GM18868 (cell line): ENCODE data around the gene ZMYND8.
"Not testable (repeated sequence)": the region's sequence is repeated elsewhere in the genome, so short reads cannot be mapped to it uniquely, and the experiment has no call there.

Experiments
- ATAC-seq: cut with Tn5 transposase; IDR thresholded peaks from one replicate; pipeline ENCODE4 v1.9.1; 2021; ENCODE audit warnings: mild to moderate bottlenecking, moderate library complexity; ENCODE audit not compliant: unreplicated experiment

ZMYND8 gene

GRCh38 chr20:47373206-47373733, 16.8 kb upstream of the ZMYND8 start:
- ATAC-seq, result no peak

DNA sequence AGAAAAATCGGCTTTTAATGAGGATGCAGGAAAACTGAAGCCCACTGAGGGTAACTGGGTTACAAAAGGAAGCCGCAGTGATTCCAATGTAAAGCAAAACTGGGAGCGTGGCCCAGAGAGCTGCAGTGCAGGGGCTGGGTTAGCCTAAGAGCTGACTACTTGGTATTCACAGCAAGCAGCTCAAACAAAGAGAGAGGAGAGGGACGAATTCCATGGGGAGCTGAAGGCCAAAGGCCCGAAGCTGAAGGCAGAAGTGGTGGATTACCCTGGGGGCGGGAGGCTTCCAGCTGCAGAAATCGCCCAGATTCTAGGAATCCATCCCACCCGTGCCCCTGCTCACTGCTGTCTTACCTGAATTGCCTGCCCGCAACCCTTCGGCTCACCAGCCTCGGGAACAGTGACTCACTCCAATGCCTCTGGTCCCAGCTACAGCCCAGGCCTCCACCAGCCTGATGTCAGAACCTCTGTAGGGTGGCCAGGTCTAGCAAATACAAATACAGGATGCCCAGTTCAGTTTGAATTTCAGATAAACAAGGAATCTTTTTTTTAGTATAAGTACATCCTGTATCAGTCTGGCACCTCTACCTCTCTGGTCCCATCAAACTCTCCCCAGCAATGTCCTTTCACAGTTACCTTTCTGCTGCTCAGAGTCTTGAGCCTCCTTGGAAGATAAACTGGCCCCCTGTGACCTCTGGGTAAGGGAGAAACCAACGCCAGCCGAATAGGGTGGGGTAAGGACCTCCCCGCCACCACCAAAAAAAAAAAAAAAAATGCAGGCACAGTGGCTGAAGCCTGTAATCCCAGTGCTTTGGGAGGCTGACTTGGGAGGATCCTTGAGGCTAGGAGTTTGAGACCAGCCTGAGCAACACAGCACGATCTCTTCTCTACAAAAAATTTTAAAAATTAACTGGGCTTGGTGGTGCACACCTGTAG, 14.6 kb upstream of the ZMYND8 start:
- no peak for ATAC-seq

GRCh38 chr20:47370214-47370613, 13.7 kb upstream of the ZMYND8 start:
- no peak for ATAC-seq

DNA sequence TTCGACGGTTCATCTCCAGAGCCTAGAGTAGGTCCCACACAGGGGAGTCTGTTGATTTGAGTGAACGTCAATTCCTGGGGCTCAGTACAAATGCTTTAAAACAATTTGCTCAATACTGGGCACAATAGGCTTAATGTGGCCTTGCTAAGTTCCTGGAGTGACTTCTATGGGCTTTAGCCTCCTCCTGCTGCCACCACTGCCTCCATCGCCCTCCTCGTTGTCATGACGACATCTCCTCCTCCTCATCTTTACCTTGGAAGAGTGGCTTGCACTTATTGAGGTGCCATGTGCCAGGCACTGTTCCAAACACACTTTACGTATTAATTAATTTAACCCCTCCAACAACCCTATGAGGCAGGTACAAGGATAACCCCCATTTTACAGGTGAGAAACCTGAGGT, 11.8 kb upstream of the ZMYND8 start:
- no peak for ATAC-seq

DNA sequence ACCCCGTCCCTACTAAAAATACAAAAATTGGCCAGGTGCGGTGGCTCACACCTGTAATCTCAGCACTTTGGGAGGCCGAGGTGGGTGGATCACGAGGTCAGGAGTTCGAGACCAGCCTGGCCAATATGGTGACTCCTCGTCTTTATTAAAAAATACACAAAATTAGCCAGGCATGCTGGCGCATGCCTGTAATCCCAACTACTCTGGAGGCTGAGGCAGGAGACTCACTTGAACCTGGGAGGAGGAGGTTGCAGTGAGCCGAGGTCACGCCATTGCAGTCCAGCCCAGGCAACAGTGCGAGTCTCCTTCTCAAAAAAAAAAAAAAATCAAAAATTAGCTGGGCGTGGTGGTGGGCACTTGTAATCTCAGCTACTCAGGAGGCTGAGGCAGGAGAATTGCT, 9.8 kb upstream of the ZMYND8 start:
- not testable (repeated sequence) for ATAC-seq

DNA sequence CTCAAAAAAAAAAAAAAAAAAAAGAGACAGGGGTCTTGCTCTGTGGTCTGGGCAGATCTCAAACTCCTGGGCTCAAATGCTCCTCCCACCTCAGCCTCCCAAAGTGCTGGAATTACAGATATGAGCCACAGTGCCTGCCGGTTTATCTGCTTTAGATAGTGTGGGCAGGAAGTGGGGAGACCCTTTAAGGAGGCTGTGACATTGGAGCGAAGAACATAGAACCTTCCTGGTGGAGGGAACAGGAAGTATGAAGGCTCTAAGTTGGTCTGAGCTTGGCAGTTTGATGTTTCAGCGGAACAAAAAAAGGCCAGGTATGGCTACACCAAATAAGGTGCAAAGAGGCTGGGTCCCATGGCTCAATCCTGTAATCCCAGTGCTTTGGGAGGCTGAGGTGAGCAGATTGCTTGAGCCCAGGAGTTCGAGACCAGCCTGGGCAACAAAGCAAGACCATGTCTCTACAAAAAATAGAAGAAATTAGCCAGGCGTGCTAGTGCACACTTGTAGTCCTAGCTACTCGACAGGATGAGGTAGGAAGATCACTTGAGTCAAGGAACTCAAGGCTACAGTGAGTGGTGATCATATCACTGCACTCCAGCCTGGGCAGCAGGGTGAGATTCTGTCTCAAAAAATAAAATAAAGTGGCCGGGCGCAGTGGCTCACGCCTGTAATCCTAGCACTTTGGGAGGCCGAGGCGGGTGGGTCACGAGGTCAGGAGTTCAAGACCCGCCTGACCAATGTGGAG, 8.7 kb upstream of the ZMYND8 start:
- no peak for ATAC-seq

DNA sequence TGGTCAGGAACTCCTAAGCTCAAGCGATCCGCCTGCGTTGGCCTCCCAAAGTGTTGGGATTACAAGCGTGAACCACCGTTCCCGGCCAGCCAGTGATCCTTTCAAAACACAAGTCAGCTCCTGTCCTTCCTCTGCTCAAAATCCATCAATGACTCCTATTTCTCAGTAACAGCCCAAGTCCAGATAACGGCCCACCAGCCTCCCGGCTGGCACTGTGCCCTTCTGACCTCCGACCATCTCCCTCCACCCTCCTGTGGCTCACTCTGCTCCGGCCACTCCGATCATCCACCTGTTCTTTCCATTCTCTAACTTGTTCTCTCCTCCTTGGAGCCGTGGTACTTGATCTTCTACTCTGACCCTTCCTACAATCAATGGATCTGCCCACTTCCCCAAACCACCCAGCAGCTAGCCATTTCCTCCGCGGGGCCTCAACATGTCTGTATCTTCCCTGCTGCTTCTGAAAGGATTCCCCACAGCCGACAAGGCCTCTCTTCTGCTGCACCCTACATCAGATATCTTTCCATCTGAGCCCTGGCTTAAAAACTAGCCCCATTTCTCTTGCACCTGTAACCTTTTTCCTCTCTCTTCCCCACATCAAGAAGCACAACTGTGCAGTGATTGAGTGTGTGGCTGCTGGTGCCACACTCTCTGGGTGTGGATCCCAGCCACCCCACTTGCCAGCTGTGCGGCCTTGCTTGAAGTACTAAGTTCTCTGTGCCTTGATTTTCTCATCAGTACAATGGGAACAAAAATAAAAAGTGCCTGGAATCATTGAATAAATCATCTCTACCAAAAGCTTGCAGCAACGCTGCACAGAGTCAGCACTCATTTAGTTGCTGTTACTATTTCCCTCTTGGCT, 6.1 kb upstream of the ZMYND8 start:
- ATAC-seq, result no peak

DNA sequence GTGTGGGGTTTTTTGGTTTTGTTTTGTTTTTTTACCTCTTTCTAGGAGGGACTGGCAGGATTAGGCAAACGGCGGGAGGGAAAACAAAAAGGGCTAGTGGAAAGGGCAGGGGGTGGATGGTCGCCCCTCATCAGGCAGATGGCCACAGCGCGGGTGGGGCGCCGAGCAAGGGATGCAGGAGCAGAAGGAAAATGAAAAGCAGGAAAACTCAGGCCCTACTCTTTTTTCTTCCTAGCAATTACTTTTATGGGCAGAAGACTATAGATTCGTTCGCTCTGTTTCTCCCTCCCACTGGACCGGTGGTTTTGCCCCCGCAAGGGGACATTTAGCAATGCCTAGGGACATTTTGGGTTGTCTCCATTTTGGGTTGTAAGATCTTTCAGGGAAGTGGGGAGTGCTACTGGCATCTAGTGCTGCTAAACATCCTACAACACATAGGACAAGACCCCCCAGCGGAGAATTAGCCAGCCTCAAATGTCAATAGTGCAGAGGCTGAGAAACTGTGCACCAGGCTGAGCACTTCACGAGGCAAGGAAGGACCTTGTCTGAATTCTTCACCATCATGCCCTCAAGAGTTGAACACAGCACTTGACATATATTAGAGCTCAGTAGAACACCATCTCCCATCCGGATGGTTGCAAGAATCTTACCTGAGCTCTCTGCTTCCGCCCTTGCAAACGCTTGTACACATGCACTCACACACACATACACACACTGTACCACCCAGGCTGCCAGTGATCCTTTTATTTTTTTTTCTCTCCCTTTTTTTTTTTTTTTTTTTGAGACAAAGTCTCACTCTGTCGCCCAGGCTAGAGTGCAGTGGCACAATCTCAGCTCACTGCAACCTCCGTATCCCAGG, 4.8 kb upstream of the ZMYND8 start:
- no peak for ATAC-seq

GRCh38 chr20:47360297-47361056, 4.0 kb upstream of the ZMYND8 start:
- no peak for ATAC-seq

DNA sequence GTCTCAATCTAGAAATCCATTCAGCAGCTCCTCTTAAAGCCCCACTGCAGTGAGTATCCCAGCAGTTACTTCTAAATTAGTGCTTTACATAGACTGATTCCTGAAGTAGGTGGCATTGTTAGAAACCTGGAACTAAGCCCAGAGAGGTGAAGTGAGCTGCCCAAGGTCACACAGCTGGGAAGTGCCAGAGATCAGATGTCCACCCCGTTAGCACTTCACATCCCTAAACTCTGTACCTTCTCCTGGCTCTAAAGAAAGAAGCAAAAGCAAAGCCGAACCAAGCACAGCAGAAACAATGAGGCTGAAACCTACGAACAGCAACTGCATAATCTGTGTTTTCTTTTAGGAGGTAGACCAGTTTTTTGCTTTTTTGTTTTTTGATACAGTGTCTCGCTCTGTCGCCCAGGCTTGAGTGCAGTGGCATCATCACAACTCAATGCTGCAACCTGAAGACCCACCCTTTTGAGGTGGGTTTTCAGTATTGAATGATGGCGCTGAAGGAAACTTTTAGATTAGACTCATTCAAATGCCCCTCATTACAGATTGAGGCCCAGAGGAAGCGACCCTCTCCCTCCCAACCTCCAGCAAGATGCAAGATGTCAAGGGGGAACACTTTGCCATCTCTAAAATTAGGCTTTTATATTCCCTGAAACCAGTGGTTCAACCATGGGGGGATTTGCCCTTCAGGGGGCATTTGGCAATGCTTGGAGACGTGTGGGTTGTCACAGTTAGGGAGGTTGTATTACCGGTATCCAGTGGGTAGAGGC, 3.2 kb upstream of the ZMYND8 start:
- no peak for ATAC-seq

DNA sequence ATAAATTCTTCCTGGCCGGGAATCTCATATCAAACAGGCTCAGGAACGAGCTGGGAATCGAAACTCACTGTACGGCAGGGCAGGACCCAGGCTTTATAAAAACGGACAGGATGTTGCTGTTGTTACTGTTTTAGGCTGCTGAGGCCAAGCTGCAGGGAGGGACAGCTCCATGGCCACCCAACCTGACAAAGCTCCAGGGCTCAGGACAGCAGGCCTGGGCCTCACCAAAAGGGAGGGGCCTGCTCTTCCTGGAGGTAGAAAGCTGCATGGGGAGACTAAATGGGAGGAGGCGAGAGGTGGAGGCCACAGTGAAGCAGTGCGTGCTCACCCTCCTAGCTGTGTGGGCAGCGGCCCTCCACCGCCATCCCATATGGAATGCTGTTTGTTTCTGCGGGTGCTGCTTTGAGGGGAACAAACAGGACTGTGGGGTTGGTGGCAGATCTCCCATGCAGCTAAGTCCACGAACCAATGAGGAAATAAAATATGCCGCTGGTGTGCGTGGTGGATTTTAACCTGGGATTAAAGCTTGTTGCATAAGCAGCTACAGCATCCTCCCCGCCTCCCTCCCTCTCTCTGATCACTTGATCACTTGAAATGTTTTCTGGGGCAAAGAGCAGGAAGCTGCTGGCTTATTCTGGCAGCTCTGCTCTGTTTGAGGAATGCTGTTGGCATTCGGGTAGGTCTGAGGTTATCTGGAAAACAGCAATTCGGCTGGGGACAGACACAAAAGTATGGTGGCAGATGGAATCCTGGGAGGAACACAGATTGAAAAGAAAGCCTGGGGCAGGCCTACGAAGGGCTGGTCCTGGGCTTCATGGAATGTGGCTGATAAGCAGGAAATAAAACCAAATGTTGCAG, 2.4 kb upstream of the ZMYND8 start:
- no peak for ATAC-seq

GRCh38 chr20:47358039-47358671, 1.7 kb upstream of the ZMYND8 start:
- ATAC-seq, result no peak

DNA sequence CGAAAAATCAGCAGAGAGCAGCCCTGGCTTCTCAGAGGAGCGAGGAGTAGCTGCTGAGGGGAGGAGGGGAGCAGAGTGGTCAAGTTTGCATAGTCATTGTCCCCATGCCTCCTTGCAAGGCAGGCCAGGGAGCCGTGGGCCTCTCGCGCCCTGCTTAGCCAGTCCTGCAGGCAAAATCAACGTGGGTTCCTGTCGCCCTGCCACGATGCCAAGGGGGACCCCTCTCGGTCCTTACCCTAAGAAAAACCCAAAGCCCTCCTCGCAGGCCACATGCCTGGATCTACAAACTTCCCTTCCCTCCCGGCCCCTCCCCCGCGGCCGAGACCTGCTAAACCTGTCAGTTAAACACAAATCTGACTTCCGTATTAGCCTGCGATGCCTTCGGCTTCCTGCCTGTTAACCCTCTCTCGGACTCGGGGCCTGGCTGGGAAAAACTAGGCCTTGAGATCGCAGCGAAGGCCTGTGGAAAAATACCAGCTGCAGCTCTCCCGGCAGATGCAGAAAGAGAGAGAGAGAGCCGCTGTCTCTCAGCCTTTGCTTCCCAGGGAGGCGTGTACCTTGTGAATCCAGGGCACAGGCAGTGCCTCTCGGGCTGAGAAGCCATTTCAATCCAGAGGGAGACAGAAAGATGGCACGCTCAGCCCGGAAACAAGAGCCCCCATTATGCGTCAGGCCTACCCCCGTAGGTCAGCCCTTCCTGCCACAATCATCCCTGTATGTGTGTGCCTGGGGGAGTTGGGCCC, 968 bp upstream of the ZMYND8 start:
- ATAC-seq, result peak; percentile 40

- ATAC-seq, result no peak
Observed at GRCh38 chr20:47356220-47356525, 326 bp downstream of the ZMYND8 start.

DNA sequence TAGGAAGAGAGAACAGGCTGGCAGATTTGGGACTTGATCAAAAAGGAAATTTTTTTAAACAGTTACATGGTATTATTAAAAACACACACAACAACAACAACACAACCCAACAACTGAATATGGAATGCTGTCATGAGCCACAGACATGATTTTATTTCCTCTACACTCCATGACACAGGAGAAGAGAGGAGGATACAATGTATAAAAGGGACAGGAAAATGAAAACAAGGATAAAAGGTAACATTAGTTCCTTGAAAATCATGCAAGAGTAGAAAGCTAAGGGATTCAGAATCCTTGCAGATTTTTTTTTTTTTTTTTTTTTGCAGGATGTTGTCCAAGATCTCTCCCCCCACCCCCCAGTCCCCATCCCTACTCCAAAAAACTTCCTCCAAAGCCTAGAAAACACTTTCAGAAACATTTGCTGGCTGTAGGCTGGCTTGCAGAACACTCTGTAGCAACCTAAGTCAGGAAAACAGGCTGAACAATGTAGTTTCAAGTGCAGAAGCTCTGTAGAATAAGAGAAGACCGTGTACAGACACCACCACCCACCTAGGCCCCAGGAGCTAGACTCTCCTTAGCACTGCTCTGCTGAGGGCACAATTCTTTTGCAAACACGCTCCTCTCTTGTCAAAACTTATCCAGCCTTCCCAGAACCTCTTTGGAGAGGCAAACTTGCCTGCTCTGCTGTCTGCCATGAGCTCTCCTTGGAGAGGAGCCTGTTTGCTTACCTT, 845 bp downstream of the ZMYND8 start:
- no peak for ATAC-seq
